HG03108 (cell line): ENCODE measurements around the gene NOD2.
A peak's percentile ranks its signal among the peaks of the same experiment; 100 is the strongest.

Experiments
- ATAC-seq: cut with Tn5 transposase; IDR thresholded peaks from one replicate; pipeline ENCODE4 v1.9.1; 2021; ENCODE audit warnings: moderate library complexity; ENCODE audit not compliant: unreplicated experiment

Gene NOD2

DNA sequence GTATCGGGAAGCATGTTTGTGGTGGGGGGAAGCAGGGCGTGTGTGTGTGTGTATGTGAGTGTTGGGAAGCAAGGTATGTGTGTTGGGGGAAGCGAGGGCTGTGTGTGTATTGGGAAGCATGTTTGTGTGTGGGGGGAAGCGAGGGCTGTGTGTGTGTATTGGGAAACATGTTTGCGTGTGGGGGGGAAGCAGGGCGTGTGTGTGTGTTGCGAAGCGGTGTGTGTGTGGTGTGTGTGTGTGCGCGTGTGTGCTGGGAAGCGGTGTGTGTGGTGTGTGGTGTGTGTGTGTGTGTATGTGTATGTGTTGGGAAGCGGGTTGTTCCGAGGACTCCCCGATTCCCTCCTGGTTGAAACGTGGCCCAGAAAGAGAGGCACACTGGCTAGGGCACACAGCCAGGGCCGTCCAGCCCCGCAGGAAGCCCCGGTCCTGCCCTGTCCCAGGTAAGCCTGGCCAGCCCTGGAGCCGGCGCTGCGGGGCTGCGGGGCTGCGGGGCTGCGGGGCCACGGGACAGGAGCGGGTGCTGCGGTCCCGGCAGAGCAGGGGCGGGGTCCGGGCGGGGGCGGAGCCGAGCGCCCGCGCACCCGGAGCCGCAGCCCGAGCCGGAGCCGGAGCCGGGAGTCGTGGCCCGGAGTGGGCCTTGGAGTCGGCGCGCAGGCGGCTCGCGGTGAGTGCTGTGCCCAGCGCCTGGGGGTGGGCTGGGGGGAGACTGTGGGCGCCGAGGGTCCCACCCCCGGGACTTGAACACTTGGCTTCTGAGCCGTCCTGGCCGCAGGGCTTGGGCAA, at the start of gene NOD2:
NOD2 (plus strand) TSS at position 608 of the 783 bp plus-strand sequence. CDS start 5,890 bp downstream, outside the sequence.
- no peak for ATAC-seq

DNA sequence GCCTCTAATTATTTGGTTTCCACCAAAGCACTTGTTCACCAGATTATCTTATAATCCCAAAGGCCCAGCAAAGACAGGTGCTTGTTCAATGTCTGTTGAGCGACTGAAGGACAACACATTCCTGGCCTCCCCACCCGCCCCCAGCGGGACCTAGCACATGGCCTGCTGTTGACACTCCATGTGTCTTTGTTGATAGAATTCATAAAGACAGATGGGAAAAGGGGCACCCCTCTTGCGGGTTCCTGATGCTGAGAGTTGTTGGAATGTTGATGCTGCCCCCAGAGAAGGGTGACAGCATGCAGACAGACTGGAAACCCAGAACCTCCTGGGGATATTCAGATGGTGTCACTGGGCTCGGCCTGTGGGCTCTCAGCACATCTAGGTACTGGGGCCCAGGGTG, 49.2 kb upstream of the NOD2 start:
- no peak for ATAC-seq

DNA sequence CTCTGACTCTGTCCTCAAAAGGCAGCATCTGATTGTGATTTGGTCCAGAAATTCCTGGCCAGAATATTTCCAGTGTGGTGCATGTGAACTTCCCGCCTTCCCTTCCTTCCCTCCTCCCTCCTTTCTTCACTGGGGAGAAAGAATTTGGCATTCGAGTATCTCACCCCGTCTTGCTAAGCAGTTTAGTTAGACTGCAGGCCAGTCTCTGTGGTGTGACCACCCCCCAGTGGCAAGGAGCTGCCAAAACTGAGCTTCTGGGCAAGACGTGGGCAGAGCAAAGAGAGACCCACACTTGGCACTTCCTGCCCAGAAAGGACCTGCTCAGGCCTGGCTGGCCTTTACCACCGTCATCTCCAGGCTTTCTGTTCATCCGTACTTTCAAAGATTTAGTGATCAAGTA, 48.7 kb upstream of the NOD2 start:
- ATAC-seq: no peak

DNA sequence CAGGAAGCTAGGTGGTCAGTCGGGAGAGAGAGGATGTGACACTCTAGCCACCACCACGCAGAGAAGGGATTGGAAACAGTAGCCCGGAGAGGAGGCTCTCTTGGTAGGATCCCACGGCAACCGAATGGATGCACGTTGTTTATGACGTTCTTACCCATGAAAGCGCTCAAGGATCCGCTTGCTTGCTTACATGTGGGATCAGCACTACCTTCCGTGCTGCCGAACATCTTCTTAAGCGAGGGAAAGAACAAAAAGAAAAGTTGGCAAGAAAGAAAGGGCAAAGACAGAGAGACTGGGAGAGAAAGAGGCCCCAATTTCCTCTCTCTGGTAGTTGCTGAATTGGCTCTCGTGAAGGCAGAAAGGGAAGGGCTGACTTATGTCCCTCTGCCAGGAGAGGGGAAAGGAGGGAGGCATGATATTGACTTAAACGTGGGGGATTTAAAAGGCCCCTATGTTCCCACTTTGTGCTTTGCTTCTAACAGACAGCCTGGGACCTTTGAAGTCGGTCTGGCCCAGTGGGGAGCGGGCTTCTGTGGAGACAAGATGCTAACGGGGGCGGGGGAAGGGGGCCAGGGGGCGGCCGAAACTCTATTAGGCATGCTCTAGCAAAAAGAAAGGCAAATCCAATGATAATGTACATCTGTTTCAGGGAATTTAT, 47.7 kb upstream of the NOD2 start:
- no peak for ATAC-seq

DNA sequence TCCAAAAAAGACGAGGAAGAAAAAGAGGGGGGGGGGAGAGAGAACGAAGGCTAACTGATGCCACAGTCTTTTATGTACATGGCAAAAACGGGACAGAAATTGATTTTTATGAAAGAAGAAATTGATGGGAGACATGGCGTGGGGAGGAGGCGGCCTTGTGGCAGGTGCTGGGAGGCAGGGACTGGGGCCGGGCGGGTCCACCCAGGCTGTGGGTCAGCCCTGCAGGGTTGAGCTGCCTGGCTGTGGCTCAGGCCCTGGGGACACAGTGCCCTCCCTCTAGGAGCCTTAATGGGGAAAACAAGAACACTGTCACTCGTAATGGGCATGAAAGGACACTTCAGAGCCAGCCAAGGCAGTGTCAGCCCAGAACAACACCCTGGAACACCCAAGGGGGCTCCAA, 47.1 kb upstream of the NOD2 start:
- ATAC-seq: no peak

DNA sequence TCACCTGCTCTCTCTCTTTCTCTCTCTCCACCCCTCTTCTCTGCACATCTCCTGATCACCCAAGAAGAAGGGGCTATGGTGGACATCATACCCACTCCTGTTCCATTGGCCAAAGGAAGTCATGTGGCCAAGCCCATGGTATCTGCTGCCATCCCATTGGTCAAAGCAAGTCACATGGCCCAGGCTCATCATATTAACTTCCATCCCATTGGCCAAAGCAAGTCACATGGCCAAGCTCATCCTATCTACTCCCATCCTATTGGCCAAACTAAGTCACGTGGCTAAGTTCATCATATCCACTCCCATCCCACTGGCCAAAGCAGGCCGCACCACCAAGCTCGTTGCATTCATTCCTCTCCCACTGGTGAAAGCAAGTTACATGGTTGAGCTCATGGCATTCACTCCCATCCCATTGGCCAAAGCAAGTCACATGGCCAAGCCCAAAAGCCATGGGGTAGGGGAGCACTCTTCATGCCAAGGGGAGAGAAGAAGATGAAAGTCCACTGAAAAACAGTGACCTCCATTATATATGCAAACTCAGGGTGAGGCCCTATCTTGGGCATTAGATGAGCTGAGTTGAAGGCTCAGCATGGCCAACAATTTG, 41.5 kb upstream of the NOD2 start:
- ATAC-seq: no peak

DNA sequence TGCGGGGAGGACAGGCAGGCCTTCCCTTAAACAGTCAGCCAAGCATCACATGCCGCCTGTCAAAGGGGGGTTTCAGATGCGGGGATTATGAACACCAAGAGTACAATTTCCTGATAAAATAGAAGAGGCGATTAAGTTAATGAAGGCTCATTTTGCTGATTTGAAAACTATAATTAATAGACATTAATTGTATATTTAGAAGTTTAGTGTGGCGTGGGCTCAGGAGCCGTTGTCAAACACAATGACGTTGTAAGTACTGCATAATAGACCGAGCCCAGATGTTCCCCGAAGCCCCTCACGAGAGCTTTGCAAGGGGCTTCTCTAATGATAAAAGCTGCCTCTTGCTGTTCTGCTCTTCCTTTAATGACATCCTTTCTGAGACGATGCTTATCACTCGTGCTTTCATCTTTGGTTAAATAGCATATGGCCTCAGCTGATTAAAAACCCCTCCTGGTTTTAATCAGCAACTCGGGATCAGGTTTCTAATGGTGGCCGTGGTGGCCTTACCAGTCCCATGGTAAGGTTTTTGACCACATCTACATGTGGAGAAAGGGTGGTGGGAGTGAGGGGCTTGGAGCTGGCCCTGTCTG, 40.5 kb upstream of the NOD2 start:
- no peak for ATAC-seq

DNA sequence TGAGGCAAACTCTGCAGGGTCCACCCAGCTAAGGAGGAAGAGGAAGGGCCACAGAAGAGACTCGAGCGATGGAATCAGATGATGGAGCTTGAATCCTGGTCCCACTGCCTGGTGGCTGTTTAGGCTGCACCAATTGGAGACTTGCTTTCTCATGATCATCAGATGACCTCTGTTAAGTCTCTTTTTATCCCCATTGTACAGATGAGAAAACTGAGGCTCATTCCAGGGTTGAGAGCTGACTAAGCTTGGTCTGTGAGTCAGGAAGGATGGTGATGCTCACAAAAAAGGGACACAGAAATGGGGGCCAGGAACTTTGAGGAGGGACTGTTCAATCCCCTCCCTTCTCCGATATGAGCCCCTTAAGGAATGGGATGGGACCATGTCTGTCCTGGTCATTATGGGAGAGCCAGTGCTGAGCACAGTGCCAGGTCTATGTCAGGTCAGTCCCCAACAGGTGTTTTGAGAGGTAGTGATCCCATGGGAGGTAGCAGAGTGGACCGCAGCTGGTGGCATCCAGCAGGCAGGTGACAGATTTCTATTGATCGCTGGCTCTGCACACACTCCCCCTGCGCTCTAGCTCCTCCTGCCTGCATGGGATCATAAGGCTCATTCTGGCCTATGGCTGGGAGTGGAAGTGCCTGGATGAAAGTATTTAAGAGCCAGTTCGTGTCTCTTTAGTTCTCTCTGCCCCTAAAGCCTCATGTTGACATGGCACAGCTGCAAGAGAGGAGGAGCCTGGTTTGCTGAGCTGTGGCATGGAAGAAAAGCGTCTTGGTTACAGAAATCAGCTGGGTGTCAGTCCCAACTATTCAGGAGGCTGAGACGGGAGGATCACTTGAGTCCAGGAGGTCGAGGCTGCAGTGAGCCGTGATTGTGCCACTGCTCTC, 39.5 kb upstream of the NOD2 start:
- ATAC-seq: no peak

DNA sequence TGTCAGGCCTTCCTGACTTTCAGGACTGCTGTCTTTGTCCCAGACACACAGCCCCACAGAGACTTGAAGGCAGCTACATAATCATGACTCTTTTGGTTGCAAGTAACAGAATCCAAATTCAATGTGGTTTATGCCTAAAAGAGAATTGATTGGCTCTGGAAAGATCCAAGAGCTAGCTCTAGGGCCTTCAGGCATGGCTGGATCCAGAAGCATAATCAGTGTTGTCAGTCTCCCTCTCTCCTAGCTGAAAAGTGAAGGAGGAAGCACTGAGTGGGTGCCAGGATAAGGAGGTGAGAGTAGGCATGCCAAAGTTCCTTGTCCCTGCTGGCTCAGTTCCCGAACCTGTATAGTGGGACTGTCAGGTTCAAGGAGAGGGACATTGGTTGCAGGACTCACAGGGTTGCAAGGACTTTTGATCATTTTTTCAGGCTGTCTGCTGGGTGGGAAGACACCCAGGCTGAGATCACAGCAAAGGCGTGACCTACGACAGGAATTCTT, 37.8 kb upstream of the NOD2 start:
- no peak for ATAC-seq

DNA sequence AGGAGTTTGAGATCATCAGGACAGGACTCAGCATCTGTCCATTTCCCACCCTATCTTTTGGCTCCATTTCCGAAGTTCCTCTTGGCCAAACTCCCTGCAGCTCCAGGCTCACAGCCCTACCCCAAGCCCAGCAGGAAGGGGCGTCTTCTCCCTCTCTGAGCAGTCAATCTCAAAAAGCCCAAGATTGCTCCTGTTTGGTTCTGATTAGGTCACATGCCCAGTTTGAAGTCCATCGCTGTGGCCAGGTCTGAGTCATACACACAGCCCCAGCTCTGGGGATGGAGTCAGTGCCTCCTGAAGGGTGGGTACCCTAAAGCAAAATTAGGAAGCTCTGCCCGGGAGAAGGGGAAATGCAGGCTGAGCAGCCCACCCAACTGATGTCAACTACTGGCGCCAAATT, 36.2 kb upstream of the NOD2 start:
- no peak for ATAC-seq

DNA sequence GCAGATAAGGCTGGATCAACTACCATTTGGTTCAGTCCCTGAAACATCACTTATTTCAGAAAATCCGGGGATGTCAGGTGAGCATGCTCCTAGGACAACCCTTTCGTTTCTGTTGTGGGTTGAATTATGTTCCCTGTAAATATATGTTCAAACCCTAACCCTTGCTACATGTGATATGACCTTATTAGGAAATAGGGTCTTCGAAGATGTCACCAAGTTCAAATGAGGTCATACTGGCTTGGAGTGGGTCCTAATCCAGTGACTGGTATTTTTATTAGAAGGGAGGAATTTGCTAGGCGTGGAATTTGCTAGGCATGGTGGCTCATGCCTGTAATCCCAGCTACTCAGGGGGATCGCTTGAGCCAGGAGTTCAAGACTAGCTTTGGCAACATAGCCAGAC, 33.6 kb upstream of the NOD2 start:
- no peak for ATAC-seq

DNA sequence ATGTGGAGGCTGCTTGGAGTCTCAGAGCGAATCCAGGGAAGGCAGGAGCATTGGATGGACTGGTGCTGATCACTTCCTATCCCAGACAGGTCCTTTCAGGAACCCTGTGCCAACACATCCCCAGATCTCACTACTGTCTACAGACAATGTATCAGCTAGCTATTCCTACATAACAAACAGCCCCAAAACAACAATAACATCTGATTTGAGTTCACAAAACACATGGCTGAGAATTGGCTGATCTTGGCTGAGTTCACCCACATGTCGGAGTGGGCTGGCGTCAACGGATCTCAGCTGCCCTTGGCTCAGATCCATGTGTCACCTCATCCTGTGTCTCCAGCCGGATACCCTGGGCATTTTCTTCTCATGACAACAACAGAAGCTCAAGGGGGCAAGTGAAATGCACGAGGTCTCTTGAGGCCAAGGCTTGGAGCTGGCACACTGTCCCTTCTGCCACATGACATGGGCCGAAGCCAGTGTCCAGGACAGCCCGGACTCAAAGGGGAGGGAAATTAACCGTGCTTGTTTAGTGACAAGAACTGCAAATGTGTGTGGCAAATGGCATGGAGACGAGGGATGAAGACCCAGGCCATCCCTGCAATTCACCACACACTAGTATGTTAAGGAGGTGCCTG, 31.0 kb upstream of the NOD2 start:
- no peak for ATAC-seq

DNA sequence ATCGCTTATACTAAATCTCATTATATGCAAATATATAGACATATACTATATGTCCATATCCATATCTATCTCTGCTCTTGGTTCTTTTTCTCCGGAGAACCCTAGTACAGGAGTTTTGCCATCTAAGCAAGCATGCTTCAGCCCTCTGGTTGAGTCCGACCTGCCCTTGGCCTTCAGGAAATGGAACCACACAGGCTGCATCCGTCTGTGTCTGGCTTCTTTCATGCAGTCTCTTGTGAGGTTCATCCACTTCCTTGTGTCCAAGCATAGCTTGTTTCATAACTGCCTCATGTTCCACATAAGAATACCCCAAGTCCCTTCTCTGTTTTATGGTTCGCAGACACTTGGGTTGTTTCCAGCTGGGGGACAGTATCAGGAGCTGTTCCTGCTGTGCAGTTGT, 29.1 kb upstream of the NOD2 start:
- no peak for ATAC-seq

DNA sequence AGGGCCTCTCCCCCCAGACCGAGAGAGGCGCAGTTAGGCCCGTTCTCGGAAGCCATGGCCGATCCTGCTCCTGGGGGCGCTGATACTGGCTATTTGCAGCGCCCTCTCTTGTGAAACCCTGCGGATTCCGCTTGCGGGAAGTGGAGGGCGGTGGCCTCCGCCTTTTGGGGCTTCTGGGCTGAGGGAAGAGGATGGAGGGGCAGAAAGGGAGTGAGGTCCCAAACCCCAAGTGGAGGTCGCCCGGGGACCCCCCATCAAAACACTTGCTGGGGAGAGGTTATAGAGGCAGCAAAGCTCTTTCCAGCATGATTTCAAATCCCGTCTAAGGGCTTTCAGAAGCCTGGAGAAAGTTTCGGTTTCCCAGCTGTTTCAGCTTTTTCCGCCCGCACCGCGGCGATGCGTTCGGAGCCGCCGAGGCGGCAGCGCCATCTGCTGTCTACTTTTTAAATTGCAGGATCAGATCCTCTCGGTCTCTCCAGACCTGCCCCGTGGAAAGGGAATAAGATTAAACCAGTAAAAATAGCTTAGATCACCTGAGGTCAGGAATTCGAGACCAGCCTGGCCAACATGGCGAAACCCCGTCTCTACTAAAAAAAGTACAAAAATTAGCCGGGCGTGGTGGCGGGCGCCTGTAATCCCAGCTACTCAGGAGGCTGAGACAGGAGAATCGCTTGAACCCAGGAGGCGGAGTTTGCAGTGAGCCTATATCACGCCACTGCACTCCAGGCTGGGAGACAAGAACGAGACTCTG, 28.1 kb upstream of the NOD2 start:
- no peak for ATAC-seq

DNA sequence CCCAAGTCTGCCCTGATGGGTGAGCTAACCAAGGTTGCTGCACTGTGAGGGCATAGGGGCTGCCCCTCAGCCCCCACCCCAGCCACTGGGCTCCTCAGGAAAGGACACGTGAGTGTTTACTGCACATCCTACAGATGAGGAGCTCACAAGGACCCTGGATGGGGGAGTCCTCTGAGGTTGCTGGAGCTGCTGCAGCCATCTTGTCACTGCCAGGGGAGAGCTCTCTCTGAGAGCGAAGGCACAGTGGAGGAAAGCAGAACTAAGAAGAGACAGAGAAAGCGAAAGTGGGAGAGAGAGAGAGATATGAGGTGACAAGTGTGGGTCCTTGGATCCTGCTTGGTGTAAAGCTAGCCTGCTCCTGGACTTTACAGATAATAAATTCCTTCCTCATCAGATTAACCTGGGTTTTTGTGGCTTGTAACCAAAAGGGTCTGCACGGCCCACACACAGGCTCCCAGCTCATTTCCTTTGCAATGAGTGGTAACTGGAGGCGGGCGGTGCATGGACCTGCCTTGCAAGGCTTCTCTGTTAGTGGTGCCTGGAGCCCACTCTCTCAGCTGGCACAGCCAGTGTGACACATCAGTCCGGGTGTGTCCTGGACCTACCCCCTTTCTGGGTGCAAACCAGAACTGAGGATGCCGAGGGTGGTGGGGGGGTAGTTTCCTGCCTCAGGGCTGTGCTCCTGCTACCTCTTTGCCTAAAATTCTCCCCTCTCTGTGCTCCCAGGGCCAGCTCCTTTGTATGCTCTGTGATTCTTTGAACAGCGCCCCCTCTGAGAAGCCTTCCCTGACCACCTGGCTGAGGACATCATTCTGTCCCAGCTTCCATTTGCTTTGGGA, 26.5 kb upstream of the NOD2 start:
- ATAC-seq: peak; percentile 70

DNA sequence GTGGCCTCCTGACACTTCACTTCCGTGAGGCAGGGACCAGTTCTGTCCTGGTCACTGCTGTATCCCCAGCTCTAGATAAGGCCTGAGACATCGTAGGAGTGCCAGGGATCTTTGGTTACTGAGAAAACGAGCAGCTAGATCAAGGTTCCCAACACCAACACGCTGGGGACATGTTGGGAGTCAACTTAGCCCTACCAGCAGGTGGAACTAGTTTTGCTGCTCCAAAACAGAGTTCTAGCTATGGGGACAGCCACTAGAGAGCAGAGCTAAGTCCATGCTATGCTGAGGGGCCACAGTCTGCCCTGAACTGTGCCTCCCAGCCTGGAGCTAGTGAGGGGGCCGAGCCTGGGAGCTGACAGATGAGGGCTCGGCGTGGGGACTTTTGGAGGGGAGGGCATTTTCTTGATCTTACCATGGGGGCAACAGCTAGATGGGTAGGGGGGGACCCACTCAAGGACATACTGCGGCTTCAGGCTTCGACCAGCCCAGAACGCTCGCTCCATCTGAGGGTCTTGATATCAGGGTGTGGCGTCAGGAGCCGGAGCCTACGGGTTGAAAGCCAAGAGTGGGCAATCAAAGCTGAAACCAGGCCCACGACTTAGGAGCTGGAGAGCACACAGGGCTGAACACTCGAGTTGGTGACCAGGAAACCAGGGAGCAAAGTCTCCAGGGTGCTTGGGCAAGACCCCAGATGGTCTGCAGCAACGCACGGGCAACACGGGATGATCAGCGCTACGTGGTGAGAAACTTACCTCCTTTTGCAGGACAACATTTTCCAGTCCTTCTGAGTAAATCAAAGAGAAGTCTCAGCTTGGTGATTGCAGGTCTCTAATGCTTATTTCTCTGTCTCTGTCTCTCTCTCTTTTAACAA, 25.7 kb upstream of the NOD2 start:
- ATAC-seq: no peak

DNA sequence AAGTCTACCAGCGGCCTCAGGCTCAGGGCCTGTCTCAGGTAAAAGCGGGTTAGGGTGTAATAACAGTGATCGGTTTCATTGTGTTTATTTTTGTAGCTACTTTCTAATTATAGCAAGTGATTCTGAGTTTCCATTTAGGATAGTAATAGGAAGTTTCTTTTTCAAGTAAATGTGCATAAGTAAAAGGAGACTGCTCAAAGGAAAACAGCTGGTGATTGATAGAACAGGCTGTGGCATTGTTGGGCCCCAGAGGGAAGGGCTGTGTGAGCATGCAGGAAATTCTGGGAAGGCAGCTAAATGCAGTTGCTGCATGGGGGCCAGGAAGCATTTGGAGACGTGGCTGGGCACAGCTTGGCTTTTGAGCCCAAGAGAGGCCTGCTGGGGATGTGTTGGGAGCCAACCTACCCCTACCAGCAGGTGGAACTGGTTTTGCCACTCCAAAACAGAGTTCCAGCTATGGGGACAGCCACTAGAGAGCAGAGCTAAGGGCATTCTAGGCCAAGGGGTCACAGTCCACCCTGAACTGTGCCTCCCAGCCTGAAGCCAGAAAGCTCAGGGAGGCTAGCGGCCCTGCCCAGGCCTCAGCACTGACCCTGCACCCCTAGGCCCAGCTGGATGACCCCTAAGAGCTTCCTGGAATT, 24.9 kb upstream of the NOD2 start:
- ATAC-seq: no peak
